OCI-LY7 (cell line): Measurements from ENCODE around the gene TAB2.

Experiments used
- CTCF ChIP-seq: fragments of 200-600 bp; sonication (generic); conservative IDR thresholded peaks from 2 replicates; pipeline ENCODE4 v1.5.1; 2014; ENCODE audit warnings: mild to moderate bottlenecking, antibody characterized with exemption, low read length, moderate library complexity, mixed read lengths
- EZH2phosphoT487 ChIP-seq: fragments of 200-600 bp; sonication (generic); IDR thresholded peaks from 2 replicates; pipeline ENCODE4 v1.6.1; 2018; ENCODE audit warnings: low read depth, borderline replicate concordance, mild to moderate bottlenecking, mixed run types, antibody characterized with exemption, low read length, moderate library complexity, mixed read lengths

- TF ChIP-seq CTCF: no peak
- TF ChIP-seq EZH2phosphoT487: no peak
These were observed 82.5 kb downstream of the TAB2 start, which contains the start of gene SUMO4 for GRCh38 chr6:149400050-149400449.
